Panc1 (cell line): Measurements from ENCODE around the gene DLG4.

Experiments used
- REST ChIP-seq, 2 experiments: IDR thresholded peaks; 2 replicates each; pipeline ENCODE4 v1.6.1; 2011 to 2012; ENCODE audit warnings: low read depth in 2 of 2, control low read depth in 1 of 2, low read length in 1 of 2, mild to moderate bottlenecking in 1 of 2, moderate library complexity in 1 of 2; ENCODE audit not compliant: insufficient read depth in 1 of 2
- TCF7L2 ChIP-seq: IDR thresholded peaks from 2 replicates; pipeline ENCODE4 v1.6.1; 2011; ENCODE audit warnings: mild to moderate bottlenecking, low read depth, low read length, inconsistent platforms
- TF ChIP-seq, protein P1 (sequence below): fragments of 450-650 bp; IDR thresholded peaks from 2 replicates; pipeline ENCODE4 v1.5.1; 2017; ENCODE audit warnings: mild to moderate bottlenecking

- no peak for TF ChIP-seq TCF7L2
- TF ChIP-seq, protein P1, sequence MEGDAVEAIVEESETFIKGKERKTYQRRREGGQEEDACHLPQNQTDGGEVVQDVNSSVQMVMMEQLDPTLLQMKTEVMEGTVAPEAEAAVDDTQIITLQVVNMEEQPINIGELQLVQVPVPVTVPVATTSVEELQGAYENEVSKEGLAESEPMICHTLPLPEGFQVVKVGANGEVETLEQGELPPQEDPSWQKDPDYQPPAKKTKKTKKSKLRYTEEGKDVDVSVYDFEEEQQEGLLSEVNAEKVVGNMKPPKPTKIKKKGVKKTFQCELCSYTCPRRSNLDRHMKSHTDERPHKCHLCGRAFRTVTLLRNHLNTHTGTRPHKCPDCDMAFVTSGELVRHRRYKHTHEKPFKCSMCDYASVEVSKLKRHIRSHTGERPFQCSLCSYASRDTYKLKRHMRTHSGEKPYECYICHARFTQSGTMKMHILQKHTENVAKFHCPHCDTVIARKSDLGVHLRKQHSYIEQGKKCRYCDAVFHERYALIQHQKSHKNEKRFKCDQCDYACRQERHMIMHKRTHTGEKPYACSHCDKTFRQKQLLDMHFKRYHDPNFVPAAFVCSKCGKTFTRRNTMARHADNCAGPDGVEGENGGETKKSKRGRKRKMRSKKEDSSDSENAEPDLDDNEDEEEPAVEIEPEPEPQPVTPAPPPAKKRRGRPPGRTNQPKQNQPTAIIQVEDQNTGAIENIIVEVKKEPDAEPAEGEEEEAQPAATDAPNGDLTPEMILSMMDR = no peak
- no peak for TF ChIP-seq REST (IDR thresholded peaks at IDR 0.05; ENCODE audit: insufficient read depth in 1 of 2, low read depth in 2 of 2, low read length in 1 of 2)
These were observed 3.2 kb downstream of the DLG4 start for GRCh38 chr17:7216242-7217112.
